GM18873 (cell line): ENCODE measurements around the gene NRIP2.

Source experiments
- ATAC-seq: cut with Tn5 transposase; IDR thresholded peaks from one replicate; pipeline ENCODE4 v1.9.1; 2021; ENCODE audit warnings: mild to moderate bottlenecking, moderate library complexity, moderate number of reproducible peaks; ENCODE audit not compliant: unreplicated experiment, low FRiP score

Gene NRIP2

GRCh38 chr12:2812290-2813213, 22.3 kb downstream of the NRIP2 start, which contains the start of gene ITFG2:
Gene ITFG2 (plus strand): TSS chr12:2812668. CDS start chr12:2812761, 93 bp downstream.
- peak; percentile 93 for ATAC-seq

DNA sequence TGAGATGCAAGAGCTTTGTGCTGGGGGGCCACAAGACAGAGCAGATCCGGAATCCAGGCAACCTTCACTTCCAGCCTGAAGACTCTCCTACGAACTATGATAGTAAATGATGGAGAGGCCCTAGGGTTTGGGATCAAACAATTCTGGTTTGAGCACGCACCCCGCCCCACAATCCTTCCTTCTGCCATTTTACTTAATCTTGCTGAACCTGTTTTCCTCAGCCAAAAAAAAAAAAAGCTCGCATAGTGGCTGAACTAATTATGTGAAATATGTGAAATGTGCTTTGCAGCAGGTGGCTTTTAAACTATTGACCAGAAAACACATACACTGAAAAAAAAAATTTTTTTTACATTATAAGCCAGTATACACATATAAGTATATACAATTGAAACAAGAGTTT, 23.0 kb downstream of the NRIP2 start:
- ATAC-seq = no peak

DNA sequence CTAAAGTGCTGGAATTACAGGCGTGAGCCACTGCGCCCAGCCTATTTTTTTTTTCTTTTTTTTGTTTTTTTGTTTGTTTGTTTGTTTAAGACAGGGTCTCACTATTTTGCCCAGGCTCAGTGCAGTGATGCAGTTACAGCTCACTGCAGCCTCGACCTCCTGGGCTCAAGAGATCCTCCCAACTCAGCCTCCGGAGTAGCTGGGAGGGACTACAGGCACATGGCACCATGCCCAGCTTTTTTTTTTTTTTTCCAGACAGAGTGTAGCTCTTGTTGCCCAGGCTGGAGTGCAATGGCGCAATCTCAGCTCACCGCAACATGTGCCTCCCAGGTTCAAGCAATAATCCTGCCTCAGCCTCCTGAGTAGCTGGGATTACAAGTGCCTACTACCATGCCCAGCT, 28.1 kb downstream of the NRIP2 start:
- ATAC-seq = no peak

- no peak for ATAC-seq
Measured at GRCh38 chr12:2805143-2805520, 29.7 kb downstream of the NRIP2 start.

DNA sequence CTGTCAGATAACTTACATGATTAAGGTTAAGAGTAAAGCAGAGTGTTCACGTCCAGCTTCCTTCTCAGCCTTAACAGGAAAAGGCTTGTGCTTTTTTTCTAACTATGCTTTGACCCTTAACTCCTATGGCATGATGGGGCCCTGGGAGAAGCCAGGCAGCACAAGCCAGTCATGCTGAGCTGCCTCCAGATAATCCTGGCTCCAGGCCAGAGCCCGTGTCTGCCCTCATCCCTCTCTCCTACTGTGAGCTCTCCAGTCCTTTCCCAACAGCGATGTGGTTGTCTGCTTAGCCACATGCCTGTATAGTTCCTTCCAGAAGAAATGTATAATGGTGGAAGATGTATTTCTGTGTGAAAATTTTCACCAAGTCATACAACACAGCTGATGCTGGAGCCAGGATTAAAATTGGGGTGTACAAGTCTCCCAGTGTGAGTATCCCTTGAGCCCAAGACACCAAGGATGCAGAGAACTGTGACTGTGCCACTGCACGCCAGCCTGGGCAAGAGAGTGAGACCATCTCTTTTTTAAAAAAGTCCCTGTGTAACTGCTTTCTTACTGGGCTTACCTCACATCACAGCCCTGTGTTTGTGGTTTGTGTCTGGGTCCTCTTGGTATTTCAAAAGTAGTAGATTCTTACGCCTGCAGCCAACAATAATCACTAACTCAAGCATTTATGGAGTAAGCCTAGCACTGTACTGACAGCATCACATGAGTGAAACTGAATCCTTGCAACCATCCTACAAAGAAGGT, 30.3 kb downstream of the NRIP2 start:
- no peak for ATAC-seq

- no peak for ATAC-seq
Measured at GRCh38 chr12:2803635-2804392, 31.0 kb downstream of the NRIP2 start.

- no peak for ATAC-seq
Measured at GRCh38 chr12:2801044-2801783, 33.6 kb downstream of the NRIP2 start.

DNA sequence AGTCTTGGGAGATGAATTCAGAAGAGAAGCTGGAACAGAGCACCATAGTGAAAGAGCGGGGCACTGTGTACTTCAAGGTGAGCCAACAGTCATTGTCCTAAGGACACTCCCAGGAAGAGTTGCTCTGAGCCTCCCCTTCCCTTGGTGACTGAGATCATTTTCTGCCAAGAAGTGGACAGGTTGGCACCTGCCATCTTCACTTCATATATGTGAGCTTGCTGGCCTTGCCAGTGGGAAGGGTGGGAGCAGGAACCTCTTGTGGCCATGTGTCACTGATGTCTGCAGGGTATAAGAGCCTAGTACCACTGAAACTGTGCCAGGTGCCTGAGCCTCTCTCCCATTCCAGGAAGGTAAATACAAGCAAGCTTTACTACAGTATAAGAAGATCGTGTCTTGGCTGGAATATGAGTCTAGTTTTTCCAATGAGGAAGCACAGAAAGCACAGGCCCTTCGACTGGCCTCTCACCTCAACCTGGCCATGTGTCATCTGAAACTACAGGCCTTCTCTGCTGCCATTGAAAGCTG, 34.7 kb downstream of the NRIP2 start:
- ATAC-seq = no peak

- ATAC-seq = no peak
Measured at GRCh38 chr12:2797721-2798418, 37.0 kb downstream of the NRIP2 start.

GRCh38 chr12:2796187-2796666, 38.6 kb downstream of the NRIP2 start:
- ATAC-seq = no peak

GRCh38 chr12:2795291-2796186, 39.3 kb downstream of the NRIP2 start:
- peak; percentile 46 for ATAC-seq

- ATAC-seq = peak; percentile 59
Measured at GRCh38 chr12:2794736-2795289, 40.0 kb downstream of the NRIP2 start, which contains the start of gene FKBP4. Gene FKBP4 (plus strand): TSS chr12:2794970. CDS start chr12:2795140, 170 bp downstream.

DNA sequence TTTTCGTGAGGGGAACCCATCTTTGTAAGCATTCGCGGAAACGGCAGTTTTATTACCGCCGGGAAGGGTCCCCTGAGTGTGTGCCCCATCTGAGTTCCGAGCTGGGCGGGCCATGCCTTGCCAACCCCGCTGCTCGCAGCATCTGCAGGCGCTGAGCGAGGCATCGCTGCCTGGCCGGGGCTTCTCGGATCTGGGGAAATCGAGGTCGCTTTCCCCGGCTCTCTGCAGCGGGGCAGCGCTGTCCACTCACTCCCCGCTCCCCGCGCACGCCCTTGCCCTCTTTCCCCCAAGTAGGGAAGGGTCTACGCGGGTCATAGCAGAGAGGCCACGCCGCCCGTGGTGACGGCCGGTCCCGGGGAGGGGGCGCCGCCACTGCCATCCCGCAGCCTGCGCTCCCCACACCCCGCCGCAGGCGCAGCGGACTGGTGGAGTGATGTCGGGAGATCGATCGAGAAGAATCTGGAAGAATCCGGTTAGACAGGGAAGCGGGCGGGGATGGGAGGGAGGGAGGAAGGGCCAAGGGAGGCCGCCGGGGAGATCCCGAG, 40.6 kb downstream of the NRIP2 start:
- no peak for ATAC-seq

- no peak for ATAC-seq
Measured at GRCh38 chr12:2793561-2793960, 41.3 kb downstream of the NRIP2 start.

- ATAC-seq = no peak
Measured at GRCh38 chr12:2792671-2793500, 41.9 kb downstream of the NRIP2 start.

DNA sequence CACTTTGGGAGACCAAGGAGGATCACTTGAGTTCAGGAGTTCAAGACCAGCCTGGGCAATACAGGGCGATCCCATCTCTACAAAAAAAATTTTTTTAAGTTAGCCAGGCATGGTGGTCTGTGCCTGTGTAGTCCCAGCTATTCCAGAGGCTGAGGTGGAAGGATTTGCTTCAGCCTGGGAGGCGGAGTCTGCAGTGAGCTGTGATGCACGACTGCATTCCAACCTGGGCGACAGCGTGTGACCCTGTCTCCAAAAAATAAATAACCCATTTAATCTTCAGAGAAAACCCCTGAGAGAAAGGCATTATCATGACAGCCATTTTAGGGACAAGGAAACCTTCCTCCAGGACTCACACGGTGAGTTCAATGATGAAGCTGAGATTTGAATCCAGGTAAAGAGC, 43.7 kb downstream of the NRIP2 start:
- ATAC-seq = no peak

DNA sequence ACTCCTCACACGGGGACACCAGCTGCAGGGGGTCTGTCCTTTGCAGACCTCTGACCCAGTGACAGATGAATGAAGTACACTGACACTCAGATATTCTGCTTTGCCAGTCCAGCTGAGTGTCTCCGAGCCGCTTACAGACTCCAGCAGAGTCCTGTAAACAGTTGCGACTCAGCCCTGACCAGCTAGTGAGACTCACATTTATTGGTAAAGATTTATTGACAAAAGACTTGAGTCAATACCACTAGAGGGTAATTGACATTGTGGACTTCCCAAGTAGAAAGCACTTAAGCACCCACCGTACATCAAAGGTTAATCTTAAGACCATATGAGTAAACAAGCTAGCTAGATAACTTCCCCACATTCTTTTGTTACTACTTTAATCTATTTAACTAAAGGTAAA, 49.8 kb downstream of the NRIP2 start:
- no peak for ATAC-seq
